GM18498 (cell line): Measurements from ENCODE around the gene MTG2.

Experiments
- ATAC-seq: cut with Tn5 transposase; IDR thresholded peaks from one replicate; pipeline ENCODE4 v1.9.1; 2021; ENCODE audit warnings: mild to moderate bottlenecking, moderate library complexity; ENCODE audit not compliant: unreplicated experiment

MTG2 gene

DNA sequence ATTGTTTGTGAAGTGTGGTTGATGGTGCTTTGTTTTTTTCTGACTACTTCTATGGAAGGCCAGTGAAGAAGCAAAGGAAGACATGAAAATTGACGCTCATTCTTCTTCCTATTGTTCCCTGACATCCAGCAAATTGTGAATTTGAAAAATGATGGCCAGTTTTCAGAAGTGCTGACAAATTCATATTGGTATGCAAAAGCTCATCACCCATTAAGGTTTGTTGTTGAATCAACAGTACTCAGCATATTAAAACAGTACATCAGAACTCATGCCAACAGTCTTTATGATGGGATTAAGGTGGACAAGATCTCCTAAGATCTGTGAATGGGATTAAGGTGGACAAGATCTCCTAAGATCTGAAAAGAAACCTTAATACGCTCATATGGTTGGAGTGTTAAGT lies 1.0 kb upstream of the MTG2 start:
- no peak for ATAC-seq

DNA sequence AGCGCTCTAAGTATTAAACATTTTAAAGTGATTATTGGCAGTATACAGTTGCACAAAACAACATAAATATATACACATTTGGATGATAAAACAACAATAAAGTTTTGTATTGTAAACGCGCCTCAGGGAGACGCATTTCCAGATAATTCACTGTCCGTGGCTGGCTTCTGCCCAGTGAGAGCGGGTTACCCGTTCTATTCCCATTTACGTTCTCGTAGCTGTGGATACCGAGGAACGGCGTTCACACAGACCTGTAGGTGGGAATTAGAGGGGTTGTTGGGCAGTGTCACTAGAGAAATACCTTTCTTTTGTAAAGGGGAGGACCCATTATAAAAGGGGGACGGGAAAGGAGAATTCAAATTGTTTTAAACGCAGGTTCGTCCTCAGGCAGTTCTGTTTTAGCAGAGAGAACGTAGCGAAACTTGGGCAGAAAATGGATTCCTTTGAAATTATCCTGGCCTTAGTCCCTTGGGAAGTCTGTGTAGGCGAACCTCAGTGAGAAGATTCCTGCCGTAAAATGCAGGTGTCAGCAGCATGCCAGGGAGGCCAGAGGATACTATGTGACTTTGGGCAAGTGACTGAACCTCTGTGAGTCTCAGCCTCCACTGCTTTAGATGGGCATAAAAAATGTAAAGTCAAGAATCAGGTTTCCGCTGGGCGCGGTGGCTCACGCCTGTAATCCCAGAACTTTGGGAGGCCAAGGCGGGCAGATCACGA lies 756 bp downstream of the MTG2 start:
- ATAC-seq: no peak

DNA sequence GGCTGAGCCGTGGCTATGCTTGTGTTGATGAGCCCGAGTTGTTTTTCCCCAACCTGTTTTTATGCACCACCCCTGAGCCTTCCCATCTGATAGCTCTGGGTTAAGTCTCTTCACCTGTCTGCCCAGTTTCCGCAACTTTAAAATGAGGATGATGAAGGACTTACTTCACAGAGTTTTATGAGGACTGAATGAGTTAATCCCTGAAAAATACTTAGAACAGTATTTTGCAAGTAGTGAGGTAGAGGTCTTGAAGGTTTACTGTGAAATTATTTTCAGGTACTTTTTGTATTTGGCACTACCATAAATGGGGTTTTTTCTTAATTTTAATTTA lies 3.2 kb downstream of the MTG2 start:
- no peak for ATAC-seq

- no peak for ATAC-seq
Observed at GRCh38 chr20:62186887-62187866, 4.3 kb downstream of the MTG2 start.

DNA sequence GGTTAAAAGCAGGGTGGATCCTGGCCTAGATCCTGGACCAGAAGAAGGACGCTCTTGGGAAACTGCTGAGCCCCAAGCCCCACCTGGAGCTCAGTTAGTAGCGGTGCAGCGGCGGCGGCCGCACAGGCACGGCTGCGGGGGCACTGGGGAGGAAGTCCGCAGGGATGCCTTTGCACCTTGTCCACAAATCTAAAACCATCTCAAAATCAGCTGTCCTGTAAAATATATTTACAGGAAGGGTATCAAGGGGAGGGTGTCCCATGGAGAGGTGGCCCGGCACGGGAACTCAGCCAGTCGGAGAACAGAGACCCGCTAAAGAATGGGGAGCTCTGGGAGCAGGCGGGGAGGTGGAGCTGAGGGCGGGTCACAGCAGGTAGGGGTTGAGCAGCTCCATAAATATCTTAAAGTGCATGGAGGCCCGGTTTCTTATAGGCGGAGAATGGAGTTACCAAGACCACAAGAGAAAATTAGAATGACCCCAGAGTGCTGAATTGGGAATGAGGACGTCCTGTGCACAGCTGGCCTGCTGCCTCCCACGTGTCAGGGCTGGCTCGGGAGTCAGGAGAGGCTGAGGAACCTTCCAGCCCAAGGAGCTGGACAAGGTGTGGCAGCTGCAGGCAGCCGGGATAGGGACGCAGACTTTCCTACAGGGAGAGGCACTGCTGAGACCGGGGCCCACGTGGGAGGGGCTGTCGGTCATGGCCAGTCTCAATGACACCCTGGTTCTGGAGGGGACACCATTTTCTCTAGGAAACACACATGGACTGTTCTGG lies 8.0 kb downstream of the MTG2 start:
- no peak for ATAC-seq

DNA sequence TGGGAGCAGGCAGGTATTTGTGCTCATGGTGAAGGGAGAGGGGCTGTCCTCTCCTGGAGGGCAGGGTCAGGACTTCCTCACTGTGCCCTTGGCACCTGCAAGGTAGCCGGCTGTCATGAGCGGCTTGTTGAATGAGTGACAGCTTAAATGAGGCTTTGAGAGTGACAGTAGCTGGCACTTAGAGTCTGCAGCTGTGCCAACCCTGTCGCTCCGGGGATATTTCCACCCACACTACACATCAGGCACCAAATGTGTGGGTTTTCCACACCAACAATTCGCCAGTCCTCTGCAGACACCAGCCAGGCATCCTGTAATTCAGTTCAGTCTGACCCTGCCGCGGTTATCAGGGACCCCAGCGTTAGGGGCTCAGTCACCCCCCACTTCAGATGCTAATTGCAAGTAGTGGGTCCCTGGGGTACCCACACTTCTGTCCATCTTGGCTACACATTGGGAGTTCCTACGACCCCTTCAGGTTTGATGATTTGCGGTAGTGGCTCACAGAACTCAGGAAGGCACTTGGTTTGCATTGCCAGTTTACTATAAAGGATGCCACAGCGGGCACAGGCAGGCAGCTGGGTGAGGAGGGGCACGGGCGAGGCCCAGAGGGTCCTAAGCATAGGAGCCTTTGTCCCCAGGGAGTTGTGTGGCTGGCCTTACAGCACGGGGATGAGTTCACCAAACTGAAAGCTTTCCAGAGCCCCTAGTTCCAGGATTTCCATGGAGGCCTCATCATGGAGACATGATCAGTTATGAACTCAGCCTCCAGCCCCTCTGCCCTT lies 9.1 kb downstream of the MTG2 start:
- no peak for ATAC-seq

- no peak for ATAC-seq
Observed at GRCh38 chr20:62192635-62193034, 9.8 kb downstream of the MTG2 start.

DNA sequence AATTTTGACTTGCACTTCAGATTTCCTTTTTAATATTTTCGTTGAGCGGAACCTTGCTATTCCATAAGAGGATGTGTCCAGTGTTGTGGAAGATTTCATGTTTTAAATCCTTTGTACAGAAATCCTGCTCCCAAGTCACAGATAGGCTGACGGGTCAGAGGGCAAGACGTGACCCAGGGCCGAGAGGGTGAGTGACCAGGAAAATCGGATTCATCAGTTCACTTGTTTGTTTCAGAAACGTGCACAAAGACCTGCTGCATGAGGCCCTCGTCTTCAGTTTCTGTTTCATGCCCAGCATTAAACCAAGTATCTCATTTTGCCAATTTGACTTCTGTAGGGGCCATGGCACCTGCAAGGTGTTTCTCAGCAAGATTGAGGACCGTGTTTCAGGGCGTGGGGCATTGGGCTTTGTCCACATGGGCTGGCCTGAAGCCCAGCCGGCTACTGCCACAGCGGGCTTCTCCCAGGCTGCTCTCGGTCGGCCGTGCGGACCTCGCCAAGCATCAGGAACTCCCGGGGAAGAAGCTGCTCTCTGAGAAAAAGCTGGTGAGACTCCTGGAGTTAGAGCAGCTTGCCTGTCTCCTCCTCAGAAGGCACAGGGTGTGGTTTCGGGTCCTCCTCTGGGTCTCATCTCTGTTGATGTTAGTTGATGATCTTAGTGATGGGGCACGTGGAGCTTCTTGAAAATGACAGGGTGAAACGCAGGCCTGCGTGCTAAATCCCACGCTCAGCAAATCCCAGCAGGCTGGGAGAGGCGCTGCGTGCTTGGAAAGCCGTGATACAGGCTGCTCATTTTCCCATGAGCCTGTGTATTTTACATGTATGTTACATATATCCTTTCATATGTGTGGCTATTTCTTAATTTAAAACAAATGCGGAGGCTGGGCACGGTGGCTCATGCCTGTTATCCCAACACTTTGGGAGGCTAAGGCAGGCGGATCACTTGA lies 10.5 kb downstream of the MTG2 start:
- no peak for ATAC-seq

DNA sequence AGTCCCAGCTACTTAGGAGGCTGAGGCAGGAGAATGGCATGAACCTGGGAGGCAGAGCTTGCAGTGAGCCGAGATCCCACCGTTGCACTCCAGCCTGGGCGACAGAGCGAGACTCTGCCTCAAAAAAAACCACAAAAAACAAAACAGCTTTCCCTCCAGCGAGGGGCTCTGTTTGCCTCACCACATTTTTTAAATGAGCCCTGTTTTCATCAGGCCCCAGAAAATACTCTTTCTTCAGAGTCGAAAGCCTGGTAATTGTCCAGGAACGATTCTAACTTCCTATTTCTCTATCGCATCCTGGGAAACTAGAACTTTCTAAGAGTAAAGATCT lies 12.2 kb downstream of the MTG2 start:
- no peak for ATAC-seq

DNA sequence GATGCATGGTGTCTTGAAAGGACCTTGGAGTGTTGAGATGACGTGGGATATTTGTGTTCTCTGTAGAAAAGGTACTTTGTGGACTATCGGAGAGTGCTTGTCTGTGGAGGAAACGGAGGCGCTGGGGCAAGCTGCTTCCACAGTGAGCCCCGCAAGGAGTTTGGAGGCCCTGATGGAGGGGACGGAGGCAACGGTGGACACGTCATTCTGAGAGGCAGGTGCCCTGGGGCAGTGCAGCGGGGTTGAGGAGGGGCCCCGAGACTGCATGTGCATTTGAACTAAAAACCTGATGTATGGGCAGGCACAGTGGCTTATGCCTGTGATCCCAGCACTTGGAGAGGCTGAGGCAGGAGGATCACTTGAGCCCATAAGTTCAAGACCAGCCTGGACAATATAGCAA lies 12.9 kb downstream of the MTG2 start:
- ATAC-seq: no peak

DNA sequence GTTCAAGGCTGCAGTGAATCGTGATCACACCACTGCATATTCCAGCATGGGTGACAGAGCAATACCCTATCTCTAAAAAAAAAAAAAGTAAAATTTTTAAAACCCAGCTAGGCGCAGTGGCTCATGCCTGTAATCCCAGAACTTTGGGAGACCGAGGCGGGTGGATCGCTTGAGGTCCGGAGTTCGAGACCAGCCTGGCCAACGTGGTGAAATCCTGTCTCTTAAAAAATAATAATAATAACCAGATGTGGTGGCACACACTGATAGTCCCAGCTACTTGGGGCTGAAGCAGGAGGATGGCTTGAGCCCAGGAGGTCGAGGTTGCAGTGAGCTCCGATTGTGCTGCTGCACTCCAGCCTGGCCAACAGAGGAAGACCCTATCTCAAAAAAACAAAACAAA lies 13.5 kb downstream of the MTG2 start:
- no peak for ATAC-seq

- ATAC-seq: no peak
Observed at GRCh38 chr20:62197311-62197710, 14.5 kb downstream of the MTG2 start.

GRCh38 chr20:62197801-62198200 lies 15.0 kb downstream of the MTG2 start:
- ATAC-seq: no peak

- no peak for ATAC-seq
Observed at GRCh38 chr20:62198496-62198895, 15.7 kb downstream of the MTG2 start.

DNA sequence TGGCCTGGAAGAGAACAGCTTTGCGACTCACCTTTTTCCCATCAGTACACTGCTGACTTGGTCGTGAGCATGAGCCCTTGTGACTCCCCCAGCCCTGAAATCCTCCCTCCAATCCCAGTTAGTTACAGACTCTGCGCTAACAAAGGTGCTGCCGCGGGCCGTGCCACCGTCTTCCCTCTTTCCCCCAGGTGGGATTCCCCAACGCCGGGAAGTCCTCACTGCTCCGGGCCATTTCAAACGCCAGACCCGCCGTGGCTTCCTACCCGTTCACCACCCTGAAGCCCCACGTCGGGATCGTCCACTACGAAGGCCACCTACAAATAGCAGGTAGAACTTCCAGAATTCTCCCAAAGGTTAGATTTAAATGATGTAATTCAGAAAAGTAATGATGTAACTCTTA lies 16.1 kb downstream of the MTG2 start:
- no peak for ATAC-seq

- ATAC-seq: no peak
Observed at GRCh38 chr20:62200491-62201172, 17.8 kb downstream of the MTG2 start.

- ATAC-seq: peak; percentile 59
Observed at GRCh38 chr20:62201173-62202082, 18.6 kb downstream of the MTG2 start.

- ATAC-seq: no peak
Observed at GRCh38 chr20:62202083-62202395, 19.2 kb downstream of the MTG2 start.
